GM18868 (cell line): ENCODE measurements around the gene CA7.
"Not testable (repeated sequence)": the region's sequence is repeated elsewhere in the genome, so short reads cannot be mapped to it uniquely, and the experiment has no call there.

ENCODE experiments used
- ATAC-seq: cut with Tn5 transposase; IDR thresholded peaks from one replicate; pipeline ENCODE4 v1.9.1; 2021; ENCODE audit warnings: mild to moderate bottlenecking, moderate library complexity; ENCODE audit not compliant: unreplicated experiment

The CA7 gene

GRCh38 chr16:66895999-66896398, 51.8 kb downstream of the CA7 start:
- no peak for ATAC-seq

GRCh38 chr16:66896682-66897081, 52.5 kb downstream of the CA7 start:
- ATAC-seq, result not testable (repeated sequence)

GRCh38 chr16:66898207-66898606, 54.0 kb downstream of the CA7 start:
- no peak for ATAC-seq

GRCh38 chr16:66898933-66899309, 54.7 kb downstream of the CA7 start:
- ATAC-seq, result no peak

- ATAC-seq, result no peak
Observed at GRCh38 chr16:66899310-66899944, 55.2 kb downstream of the CA7 start.

- no peak for ATAC-seq
Observed at GRCh38 chr16:66899945-66900710, 55.9 kb downstream of the CA7 start.

- no peak for ATAC-seq
Observed at GRCh38 chr16:66900721-66901441, 56.7 kb downstream of the CA7 start.

- no peak for ATAC-seq
Observed at GRCh38 chr16:66901626-66902025, 57.4 kb downstream of the CA7 start.

GRCh38 chr16:66902648-66903543, 58.7 kb downstream of the CA7 start:
- ATAC-seq, result no peak
